GM12891 (cell line): ENCODE measurements around the gene KCNQ1OT1.

Experiments used
- POLR2A ChIP-seq: IDR thresholded peaks from 2 replicates; pipeline ENCODE4 v1.6.1; 2011; ENCODE audit warnings: low read depth, low read length, control low read depth
- POLR2AphosphoS5 ChIP-seq: IDR thresholded peaks from 2 replicates; pipeline ENCODE4 v1.6.1; 2011; ENCODE audit warnings: low read depth, low read length, control low read depth
- TAF1 ChIP-seq: IDR thresholded peaks from 2 replicates; pipeline ENCODE4 v1.6.1; 2011; ENCODE audit warnings: low read depth, low read length, control low read depth

DNA sequence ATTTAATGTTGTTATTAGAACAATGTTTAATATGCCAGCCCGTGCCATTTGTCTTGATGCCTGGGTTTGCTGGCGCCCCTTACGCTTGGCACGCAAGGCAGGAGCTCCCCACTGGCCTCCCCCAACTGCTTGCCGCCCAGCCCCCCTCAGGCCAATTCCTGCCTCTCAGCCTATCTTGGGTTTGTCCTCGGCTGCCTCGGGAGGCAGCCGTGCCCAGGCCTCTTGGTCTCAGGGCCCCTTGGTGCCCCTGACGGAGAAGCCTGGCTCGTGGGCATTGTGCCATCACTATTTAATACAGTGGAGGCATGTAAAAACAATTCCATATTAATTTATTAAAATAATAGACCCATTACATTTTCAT is 119.8 kb downstream of the KCNQ1OT1 start:
- TF ChIP-seq POLR2AphosphoS5 (no peak), POLR2A (no peak), TAF1 (no peak)
